ENCODE data around the gene SULT1A3.
"Not testable (repeated sequence)": the region's sequence is repeated elsewhere in the genome, so short reads cannot be mapped to it uniquely, and the experiment has no call there.

- TF ChIP-seq, protein P1, sequence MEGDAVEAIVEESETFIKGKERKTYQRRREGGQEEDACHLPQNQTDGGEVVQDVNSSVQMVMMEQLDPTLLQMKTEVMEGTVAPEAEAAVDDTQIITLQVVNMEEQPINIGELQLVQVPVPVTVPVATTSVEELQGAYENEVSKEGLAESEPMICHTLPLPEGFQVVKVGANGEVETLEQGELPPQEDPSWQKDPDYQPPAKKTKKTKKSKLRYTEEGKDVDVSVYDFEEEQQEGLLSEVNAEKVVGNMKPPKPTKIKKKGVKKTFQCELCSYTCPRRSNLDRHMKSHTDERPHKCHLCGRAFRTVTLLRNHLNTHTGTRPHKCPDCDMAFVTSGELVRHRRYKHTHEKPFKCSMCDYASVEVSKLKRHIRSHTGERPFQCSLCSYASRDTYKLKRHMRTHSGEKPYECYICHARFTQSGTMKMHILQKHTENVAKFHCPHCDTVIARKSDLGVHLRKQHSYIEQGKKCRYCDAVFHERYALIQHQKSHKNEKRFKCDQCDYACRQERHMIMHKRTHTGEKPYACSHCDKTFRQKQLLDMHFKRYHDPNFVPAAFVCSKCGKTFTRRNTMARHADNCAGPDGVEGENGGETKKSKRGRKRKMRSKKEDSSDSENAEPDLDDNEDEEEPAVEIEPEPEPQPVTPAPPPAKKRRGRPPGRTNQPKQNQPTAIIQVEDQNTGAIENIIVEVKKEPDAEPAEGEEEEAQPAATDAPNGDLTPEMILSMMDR (IDR thresholded peaks at IDR 0.05): not testable (repeated sequence)
- not testable (repeated sequence) for TF ChIP-seq EZH2 (IDR thresholded peaks at IDR 0.05; ENCODE audit: borderline replicate concordance, insufficient read depth, low read depth, low read length, poor library complexity, severe bottlenecking)
Measured at GRCh38 chr16:30199049-30199448, at the start of gene SULT1A3.
